Neural progenitor cell (in vitro differentiated cells): ENCODE results near the gene STAT3. TPM values are rescaled to one million over a fixed set of nuclear protein-coding genes. Genes with fewer than 3 reads are reported as not detected.
"Not testable (repeated sequence)": the region's sequence is repeated elsewhere in the genome, so short reads cannot be mapped to it uniquely, and the experiment has no call there.

ENCODE experiments used
- DNase-seq: peaks from one replicate; pipeline ENCODE4 v3.0.0-alpha.2; 2016; ENCODE audit warnings: low spot score
- H2AFZ ChIP-seq: fragments of 200-600 bp; sonication (generic); replicated peaks from 2 replicates; pipeline ENCODE4 v1.6.1; 2016; ENCODE audit warnings: antibody characterized with exemption
- H3F3A ChIP-seq: fragments of 200-600 bp; sonication (generic); 2 replicates; pipeline ENCODE4 v1.6.1; 2016; ENCODE audit warnings: antibody characterized with exemption, low read depth
- H3K27ac ChIP-seq: fragments of 200-600 bp; sonication (generic); 2 replicates; pipeline ENCODE4 v1.5.1; 2016; ENCODE audit warnings: mild to moderate bottlenecking
- H3K27me3 ChIP-seq: fragments of 200-600 bp; sonication (generic); 2 replicates; pipeline ENCODE4 v1.6.1; 2016; ENCODE audit warnings: mild to moderate bottlenecking, moderate library complexity
- H3K36me3 ChIP-seq: fragments of 200-600 bp; sonication (generic); 2 replicates; pipeline ENCODE4 v1.5.1; 2016
- H3K4me1 ChIP-seq: fragments of 200-600 bp; sonication (generic); 2 replicates; pipeline ENCODE4 v1.6.1; 2016; ENCODE audit warnings: mixed run types
- H3K4me2 ChIP-seq: fragments of 200-600 bp; sonication (generic); 2 replicates; pipeline ENCODE4 v1.6.1; 2016
- H3K4me3 ChIP-seq: fragments of 200-600 bp; sonication (generic); 2 replicates; pipeline ENCODE4 v1.5.1; 2016
- H3K79me2 ChIP-seq: fragments of 200-600 bp; sonication (generic); 2 replicates; pipeline ENCODE4 v1.6.1; 2016; ENCODE audit warnings: low read depth
- H3K9ac ChIP-seq: fragments of 200-600 bp; sonication (generic); 2 replicates; pipeline ENCODE4 v1.6.1; 2016
- H3K9me3 ChIP-seq: fragments of 200-600 bp; sonication (generic); 2 replicates; pipeline ENCODE4 v1.5.1; 2016; ENCODE audit warnings: low read depth
- H4K20me1 ChIP-seq: fragments of 200-600 bp; sonication (generic); 2 replicates; pipeline ENCODE4 v1.6.1; 2016; ENCODE audit warnings: low read depth
- H3K27ac Mint-ChIP-seq: 3 replicates; pipeline ENCODE4 v1.8.0; 2021; ENCODE audit warnings: mixed read lengths
- H3K27me3 Mint-ChIP-seq: 2 replicates; pipeline ENCODE4 v1.8.0; 2022; ENCODE audit warnings: low read depth, mild to moderate bottlenecking, inconsistent platforms, moderate library complexity, mixed read lengths; ENCODE audit not compliant: insufficient read depth
- H3K36me3 Mint-ChIP-seq: 3 replicates; pipeline ENCODE4 v1.8.0; 2021; ENCODE audit warnings: mixed read lengths
- H3K4me1 Mint-ChIP-seq: 3 replicates; pipeline ENCODE4 v1.8.0; 2021; ENCODE audit warnings: mixed read lengths
- H3K4me3 Mint-ChIP-seq: 3 replicates; pipeline ENCODE4 v1.8.0; 2021; ENCODE audit warnings: mild to moderate bottlenecking, moderate library complexity, mixed read lengths
- H3K9me3 Mint-ChIP-seq: 3 replicates; pipeline ENCODE4 v1.8.0; 2020; ENCODE audit warnings: mixed read lengths
- CTCF ChIP-seq: fragments of 200-600 bp; sonication (generic); IDR thresholded peaks from 2 replicates; pipeline ENCODE4 v1.5.1; 2017; ENCODE audit warnings: antibody characterized with exemption, mild to moderate bottlenecking
- EZH2 ChIP-seq: fragments of 200-600 bp; sonication (generic); IDR thresholded peaks from 2 replicates; pipeline ENCODE4 v1.6.1; 2017; ENCODE audit warnings: antibody characterized with exemption, mild to moderate bottlenecking, moderate library complexity
- EZH2phosphoT487 ChIP-seq: fragments of 200-600 bp; sonication (generic); IDR thresholded peaks from 2 replicates; pipeline ENCODE4 v1.6.1; 2017; ENCODE audit warnings: antibody characterized with exemption
- total RNA-seq: library from RNA; depleted of rRNA; stranded (reverse); fragments of >200 nt; gene quantifications from 2 replicates; pipeline ENCODE4 v1.2.3, GENCODE V29; 2015; ENCODE audit warnings: low replicate concordance

Gene STAT3
- total RNA-seq, 1 donor from 2014 or later: 54.9 TPM

GRCh38 chr17:42266918-42267766, 121.1 kb downstream of the STAT3 start:
- no peaks in the 10 kb centered on the region for H3F3A ChIP-seq
- no peak overlapping the region for H2AFZ ChIP-seq
- H3K27ac Mint-ChIP-seq: no peak overlapping the region
- no peak overlapping the region for H3K27ac ChIP-seq
- peaks cover 88% of the 10 kb centered on the region for H3K79me2 ChIP-seq
- no peak for DNase-seq
- H3K36me3 Mint-ChIP-seq: peaks cover 5% of the 10 kb centered on the region
- no peak overlapping the region for H3K4me3 Mint-ChIP-seq
- H3K9me3 ChIP-seq: no peaks in the 10 kb centered on the region
- H4K20me1 ChIP-seq: peaks cover 37% of the 10 kb centered on the region
- no peaks in the 10 kb centered on the region for H3K27me3 ChIP-seq
- H3K4me1 Mint-ChIP-seq: no peaks in the 10 kb centered on the region
- H3K27me3 Mint-ChIP-seq: no peaks in the 10 kb centered on the region
- no peak overlapping the region for H3K9ac ChIP-seq
- no peaks in the 10 kb centered on the region for H3K4me1 ChIP-seq
- H3K4me2 ChIP-seq: no peak overlapping the region
- TF ChIP-seq CTCF (no peak), EZH2 (no peak), EZH2phosphoT487 (no peak)
- peaks cover 5% of the 10 kb centered on the region for H3K9me3 Mint-ChIP-seq
- no peak overlapping the region for H3K4me3 ChIP-seq
- no peaks in the 10 kb centered on the region for H3K36me3 ChIP-seq

GRCh38 chr17:42266462-42266861, 121.8 kb downstream of the STAT3 start:
- H3K27ac Mint-ChIP-seq: no peak overlapping the region
- Histone ChIP-seq H3K27ac (no peak overlapping the region), H3K79me2 (peaks cover 88% of the 10 kb centered on the region)

GRCh38 chr17:42264366-42264765, 123.9 kb downstream of the STAT3 start:
- not testable (repeated sequence) for H3K4me3 ChIP-seq, H3K27me3 Mint-ChIP-seq, DNase-seq, H3K36me3 Mint-ChIP-seq, H3K27ac ChIP-seq, H3K36me3 ChIP-seq, H3K9ac ChIP-seq, H2AFZ ChIP-seq, H3K4me3 Mint-ChIP-seq, H3K4me2 ChIP-seq, H3K4me1 Mint-ChIP-seq, H3K27ac Mint-ChIP-seq, H3K4me1 ChIP-seq, H3K9me3 ChIP-seq, H3K27me3 ChIP-seq, H3F3A ChIP-seq, H3K9me3 Mint-ChIP-seq
- H4K20me1 ChIP-seq: peaks cover 11% of the 10 kb centered on the region
- peaks cover 88% of the 10 kb centered on the region for H3K79me2 ChIP-seq

More at GRCh38 chr17:42266462-42266861, 121.8 kb downstream of the STAT3 start:
- Mint-ChIP-seq H3K4me3 (no peak overlapping the region), H3K4me1 (no peaks in the 10 kb centered on the region), H3K9me3 (peaks cover 5% of the 10 kb centered on the region), H3K27me3 (no peaks in the 10 kb centered on the region), H3K36me3 (peaks cover 5% of the 10 kb centered on the region)
- H3F3A ChIP-seq: no peaks in the 10 kb centered on the region
- no peak overlapping the region for H3K4me2 ChIP-seq
- H2AFZ ChIP-seq: no peak overlapping the region
- H3K27me3 ChIP-seq: no peaks in the 10 kb centered on the region
- no peak overlapping the region for H3K9ac ChIP-seq
- DNase-seq: no peak
- peaks cover 30% of the 10 kb centered on the region for H4K20me1 ChIP-seq
- H3K36me3 ChIP-seq: no peaks in the 10 kb centered on the region
- TF ChIP-seq EZH2 (no peak), CTCF (no peak), EZH2phosphoT487 (no peak)
- H3K9me3 ChIP-seq: no peaks in the 10 kb centered on the region
- H3K4me1 ChIP-seq: no peaks in the 10 kb centered on the region
- H3K4me3 ChIP-seq: no peak overlapping the region

Other genes with a start within 250 kb of the STAT3 start
- gene RAB5C, start 233.5 kb downstream of the STAT3 start, total RNA-seq: 33.5 and 48.9 TPM in 2 replicates
- not detected in 2 replicates for gene KCNH4, start 207.3 kb downstream of the STAT3 start, total RNA-seq
- gene HCRT, start 203.0 kb downstream of the STAT3 start, total RNA-seq: not detected in 2 replicates
- 6.8 and 7.7 TPM in 2 replicates for gene GHDC, start 193.9 kb downstream of the STAT3 start, total RNA-seq
- 90.7 and 96.4 TPM in 2 replicates for gene STAT5B, start 112.1 kb downstream of the STAT3 start, total RNA-seq
- gene STAT5A, start 99.9 kb downstream of the STAT3 start, total RNA-seq: 6.7 and 10.0 TPM in 2 replicates
- gene CAVIN1, start 34.8 kb upstream of the STAT3 start, total RNA-seq: 5.5 and 14.0 TPM in 2 replicates
- gene ATP6V0A1, start 70.4 kb upstream of the STAT3 start, total RNA-seq: 30.9 and 40.4 TPM in 2 replicates
- gene NAGLU, start 147.8 kb upstream of the STAT3 start, total RNA-seq: 6.2 and 24.7 TPM in 2 replicates
- gene HSD17B1, start 164.5 kb upstream of the STAT3 start, total RNA-seq: 2.2 and 2.6 TPM in 2 replicates
- gene COASY, start 173.7 kb upstream of the STAT3 start, total RNA-seq: 6.1 and 21.6 TPM in 2 replicates
- 15.8 and 21.3 TPM in 2 replicates for gene MLX, start 178.7 kb upstream of the STAT3 start, total RNA-seq
- 22.8 and 23.7 TPM in 2 replicates for gene PSMC3IP, start 189.3 kb upstream of the STAT3 start, total RNA-seq
- gene RETREG3, start 220.9 kb upstream of the STAT3 start, total RNA-seq: 23.6 and 38.3 TPM in 2 replicates
- 45.7 and 74.9 TPM in 2 replicates for gene TUBG1, start 221.2 kb upstream of the STAT3 start, total RNA-seq